NCI-H748 (cell line): ENCODE data around the gene SUMO1.
A peak's percentile ranks its signal among the peaks of the same experiment; 100 is the strongest.
"Not testable (repeated sequence)": the region's sequence is repeated elsewhere in the genome, so short reads cannot be mapped to it uniquely, and the experiment has no call there.

Experiments
- DNase-seq: peaks from one replicate; lab custom pipeline; 2025; ENCODE audit not compliant: unreplicated experiment; lab: John Stamatoyannopoulos, UW

The SUMO1 gene

DNA sequence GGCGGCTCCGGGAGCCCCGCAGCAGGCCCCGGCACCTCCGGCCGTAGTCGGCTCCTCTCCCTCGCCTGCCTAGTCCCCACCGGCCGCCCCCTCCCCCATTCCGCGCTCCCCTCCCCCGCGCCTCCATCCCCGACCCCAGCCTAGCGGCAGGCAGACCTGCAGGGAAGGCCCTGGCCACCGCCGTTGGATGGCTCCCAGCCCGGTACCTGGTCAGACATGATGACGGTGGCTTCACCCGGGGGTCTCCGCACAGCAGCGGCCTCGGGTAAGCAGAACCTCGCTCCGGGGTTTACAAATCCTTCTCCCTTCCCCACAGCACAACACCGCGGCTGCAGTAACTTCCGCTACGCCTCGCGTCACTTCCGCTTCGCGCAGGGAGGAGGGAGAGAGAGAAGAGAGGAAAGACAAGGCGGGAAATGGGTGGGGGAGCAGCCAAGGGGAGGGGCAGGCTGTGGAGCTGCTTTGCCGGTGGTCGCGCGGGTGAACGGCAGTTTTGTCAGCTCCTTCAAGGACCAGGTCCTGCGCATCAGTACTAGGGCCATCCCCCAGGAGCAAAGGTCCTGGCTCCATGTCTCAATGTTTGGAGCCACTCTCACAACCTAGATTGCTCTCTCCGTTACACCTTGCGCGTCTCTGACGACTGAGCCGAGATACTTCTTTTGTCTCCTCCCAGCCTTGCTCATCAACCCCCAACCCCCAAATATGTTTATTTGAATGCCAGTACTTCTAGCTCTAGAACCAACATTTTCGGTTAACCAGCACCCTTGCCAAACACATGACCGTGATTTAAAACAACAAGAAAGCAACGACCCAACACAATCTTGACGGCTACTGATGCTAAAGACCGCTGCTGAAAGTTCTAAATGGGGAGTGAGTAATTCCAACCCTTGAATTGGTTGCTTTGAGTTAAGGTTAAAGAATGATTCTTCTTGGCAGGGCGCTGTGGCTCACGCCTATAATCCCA, at the start of gene SUMO1:
Gene SUMO1, minus strand, starts transcription at position 364 of the 964 bp plus-strand sequence. Its CDS starts 146 bp downstream, at position 218.
- DNase-seq, result peak; percentile 98

DNA sequence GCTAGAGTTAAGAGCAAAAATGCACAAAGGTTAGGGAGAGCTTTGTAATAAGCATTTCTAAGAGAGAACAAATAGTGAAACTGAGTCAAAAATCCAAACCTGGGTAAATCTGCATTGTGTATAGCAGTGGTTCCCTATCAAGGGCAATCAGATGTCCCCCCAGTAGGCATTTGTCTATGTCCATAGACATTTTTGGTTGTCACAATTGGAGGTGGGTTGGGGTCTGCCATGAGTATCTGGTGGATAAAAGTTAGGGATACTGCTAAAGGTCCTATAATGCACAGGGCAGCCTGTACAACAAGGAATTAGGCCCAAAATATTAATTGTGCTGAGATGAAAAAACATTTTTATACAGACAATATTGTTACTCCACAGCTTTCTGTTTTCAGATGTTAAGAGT, 48.2 kb upstream of the SUMO1 start:
- DNase-seq, result no peak

DNA sequence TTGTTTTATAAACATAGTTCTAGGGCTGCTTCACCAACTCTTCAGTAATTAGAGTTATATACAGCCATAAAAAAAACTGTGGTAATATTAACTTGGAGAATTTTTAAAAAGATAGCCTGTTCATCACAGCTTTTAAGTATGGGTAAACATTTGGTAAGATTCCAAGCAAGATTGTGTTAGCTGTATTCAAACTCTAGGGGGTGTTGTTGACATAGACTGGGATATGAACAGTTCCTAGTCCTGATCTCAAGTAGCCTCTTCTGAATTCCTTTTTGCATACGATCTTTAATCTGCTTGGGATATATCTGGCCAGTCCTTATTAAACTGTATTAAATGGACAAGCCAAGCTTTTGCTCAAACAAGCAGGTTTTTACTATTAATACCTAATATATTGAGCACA, 40.5 kb upstream of the SUMO1 start:
- DNase-seq, result peak; percentile 31

DNA sequence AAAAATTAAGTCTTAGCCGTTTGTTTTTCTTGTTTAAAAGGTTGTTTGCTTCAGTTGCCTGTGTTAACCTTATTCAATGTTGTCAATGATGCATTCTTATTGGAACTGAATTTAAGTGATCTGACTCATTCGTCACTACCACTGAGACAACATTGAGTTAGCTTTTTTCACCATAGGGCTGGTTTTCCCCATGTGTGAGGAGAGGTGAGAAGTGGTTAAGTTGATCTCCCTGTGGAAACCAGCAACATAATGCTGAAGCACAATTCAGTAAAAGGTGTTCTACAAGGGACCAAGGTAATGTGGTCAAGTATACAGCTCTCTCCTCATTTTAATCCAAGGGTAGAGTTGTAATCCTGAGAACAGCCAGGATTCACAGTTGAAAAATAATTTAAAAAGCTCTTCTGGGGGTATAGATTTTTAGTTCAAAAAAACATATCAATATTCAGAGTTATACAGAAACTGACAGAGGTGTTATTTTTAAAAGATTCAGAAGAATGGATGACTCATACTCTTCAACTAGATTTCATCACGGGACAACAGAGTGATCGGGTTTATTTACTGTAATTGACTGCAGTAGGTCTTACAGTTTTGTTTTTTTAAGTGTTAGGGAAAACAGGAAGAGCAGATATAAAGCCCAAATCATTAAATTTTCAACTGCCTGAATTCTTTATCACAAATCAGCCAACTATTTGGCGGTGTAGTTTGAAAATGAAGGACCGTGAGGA, 39.8 kb upstream of the SUMO1 start:
- DNase-seq, result no peak

DNA sequence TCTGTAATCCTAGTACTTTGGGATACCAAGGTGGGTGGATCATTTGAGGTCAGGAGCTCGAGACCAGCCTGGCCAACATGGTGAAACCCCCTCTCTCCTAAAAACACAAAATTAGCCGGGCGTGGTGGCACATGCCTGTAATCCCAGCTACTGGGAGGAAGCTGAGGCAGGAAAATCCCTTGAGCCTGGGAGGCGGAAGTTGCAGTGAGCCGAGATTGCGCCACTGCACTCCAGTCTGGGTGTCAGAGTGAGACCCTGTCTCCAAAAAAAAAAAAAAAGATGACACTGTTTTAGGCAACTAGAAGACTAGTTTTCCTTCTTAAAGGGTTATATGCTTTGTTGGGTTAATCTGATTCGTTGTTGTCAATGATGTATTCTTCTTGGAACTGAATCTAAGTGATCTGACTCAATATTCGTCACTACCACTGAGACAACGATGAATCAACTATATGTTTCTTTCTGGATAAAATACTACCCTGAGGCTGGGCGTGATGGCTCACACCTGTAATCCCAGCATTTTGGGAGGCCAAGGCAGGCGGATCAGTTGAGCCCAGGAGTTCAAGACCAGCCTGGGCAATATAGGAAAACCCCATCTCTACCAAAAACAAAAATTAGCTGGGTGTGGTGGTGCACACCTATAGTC, 37.8 kb upstream of the SUMO1 start:
- DNase-seq, result not testable (repeated sequence)

DNA sequence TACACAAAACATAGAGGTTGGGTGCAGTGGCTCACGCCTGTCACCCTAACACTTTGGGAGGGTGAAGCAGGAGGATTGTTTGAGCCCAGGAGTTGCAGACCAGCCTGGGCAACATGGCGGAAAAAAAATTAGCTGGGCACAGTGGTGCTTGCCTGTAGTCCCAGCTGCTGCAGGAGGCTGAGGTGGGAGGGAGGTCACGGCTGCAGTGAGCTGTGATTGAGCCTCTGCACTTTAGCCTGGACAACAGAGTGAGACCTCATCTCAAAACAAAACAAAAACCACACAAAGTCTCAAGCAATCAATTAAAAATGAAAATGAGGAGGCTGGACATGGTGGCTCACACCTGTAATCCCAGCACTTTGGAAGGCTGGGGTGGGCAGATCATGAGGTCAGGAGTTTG, 32.1 kb upstream of the SUMO1 start:
- DNase-seq, result no peak

DNA sequence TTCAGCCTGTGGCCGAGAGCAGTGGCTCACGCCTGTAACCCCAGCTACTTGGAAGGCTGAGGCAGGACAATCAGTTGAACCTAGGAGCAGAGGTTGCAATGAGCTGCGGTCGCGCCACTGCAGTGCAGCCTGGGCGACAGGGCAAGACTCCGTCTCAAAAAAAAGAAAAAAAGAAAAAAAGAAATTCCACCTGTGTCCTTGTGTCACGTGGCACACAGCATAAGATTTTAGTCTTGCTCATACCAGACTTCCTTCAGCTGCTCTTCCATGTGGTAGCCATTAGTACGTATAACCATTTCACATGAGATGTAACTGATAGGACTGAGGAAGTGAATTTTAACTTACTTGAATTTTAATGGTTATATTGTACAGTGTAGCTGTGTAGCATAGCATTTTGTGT, 31.2 kb upstream of the SUMO1 start:
- DNase-seq, result no peak

DNA sequence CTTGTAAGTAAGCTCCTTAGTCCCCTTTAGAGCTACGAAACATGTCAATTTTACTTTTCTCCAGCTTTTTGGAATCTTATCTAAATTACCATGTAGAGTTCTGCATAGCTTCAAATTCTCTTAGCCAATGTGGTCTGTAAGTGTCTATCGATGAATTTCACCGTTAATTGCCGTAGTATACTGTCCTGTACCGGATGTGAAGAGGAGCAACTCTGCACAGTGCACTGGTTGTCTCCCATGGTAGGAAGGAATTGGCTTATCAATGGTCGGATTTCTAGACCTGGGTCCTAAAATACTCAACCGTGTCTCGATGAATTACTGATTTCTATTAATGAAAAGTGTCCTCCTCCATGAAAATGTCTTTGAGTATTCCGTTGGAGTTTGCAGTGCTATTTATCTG, 29.1 kb upstream of the SUMO1 start:
- peak; percentile 38 for DNase-seq

DNA sequence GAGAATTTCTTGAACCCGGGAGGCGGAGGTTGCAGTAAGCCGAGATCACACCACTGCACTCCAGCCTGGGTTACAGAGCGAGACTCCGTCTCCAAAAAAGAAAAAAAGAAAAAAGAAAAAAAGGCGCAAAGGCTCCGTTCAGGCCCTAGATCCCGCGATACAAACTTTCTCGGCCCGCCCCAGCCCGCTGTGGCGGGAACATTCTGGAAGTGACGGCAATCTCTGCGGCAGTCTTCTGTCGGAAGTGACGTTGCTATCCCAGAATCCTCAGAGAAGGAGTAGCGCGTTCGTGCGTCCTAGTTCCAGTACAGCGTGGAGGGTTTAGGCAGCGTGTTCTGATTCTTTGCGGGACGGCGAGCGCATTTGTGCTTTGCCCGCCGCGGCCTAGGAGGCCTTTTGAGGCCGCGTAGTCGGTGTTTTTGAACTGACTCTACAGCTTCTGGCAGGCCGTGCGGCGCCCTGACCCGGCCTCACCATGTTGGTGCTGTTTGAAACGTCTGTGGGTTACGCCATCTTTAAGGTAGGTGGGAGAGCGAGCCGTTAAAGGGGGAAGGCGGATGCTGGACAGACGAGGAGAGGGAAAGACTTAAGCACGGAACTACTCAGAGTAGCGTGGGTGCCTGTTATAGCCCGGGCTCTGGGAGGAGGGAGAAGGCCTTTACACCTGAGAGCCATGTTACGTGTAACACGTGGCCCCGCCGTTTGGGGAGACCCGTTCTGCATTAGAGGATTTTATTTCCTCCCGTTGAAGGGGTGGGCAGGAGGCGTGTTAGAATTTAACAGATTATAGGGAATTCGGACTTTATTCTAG, 27.3 kb upstream of the SUMO1 start, which contains the start of gene NOP58:
Gene NOP58, plus strand, starts transcription at position 297 of the 811 bp plus-strand sequence. Its CDS starts 179 bp downstream, at position 476.
- DNase-seq, result peak; percentile 99

DNA sequence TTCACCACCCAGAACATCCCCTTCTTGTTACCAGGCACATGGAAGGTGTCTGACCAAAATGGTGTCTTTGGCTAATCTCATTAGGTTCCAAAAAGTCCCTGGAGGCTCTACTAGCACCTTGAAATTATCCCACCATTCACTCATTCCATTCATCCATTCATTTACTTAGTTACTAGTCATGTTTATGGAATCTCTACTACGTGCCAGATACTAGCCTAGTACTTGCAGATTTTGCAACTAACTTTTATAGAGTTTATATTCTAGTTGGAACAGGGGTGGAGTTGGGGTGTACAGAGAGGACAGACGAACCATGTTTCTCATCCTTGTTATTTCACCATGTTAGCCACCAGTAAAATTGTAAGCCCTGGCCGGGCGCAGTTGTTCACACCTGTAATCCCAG, 23.1 kb upstream of the SUMO1 start:
- DNase-seq, result no peak

DNA sequence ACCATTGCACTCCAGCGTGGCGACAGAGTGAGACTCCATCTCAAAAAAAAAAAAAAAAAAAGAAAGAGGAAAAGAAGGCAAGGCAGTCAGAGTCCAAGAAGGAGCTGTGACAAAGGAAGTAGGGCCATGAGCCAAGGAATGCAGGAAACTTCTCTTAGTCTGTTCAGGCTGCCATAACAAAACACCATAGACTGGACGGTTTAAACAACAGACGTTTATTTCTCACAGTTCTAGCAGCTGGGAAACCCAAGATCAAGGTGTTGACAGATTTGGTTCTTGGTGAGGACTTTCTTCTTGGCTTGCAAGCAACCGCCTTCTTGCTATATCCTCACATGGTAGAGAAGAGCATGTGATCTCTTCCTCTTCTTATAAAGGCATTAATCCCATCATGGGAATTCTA, 13.1 kb upstream of the SUMO1 start:
- DNase-seq, result no peak

DNA sequence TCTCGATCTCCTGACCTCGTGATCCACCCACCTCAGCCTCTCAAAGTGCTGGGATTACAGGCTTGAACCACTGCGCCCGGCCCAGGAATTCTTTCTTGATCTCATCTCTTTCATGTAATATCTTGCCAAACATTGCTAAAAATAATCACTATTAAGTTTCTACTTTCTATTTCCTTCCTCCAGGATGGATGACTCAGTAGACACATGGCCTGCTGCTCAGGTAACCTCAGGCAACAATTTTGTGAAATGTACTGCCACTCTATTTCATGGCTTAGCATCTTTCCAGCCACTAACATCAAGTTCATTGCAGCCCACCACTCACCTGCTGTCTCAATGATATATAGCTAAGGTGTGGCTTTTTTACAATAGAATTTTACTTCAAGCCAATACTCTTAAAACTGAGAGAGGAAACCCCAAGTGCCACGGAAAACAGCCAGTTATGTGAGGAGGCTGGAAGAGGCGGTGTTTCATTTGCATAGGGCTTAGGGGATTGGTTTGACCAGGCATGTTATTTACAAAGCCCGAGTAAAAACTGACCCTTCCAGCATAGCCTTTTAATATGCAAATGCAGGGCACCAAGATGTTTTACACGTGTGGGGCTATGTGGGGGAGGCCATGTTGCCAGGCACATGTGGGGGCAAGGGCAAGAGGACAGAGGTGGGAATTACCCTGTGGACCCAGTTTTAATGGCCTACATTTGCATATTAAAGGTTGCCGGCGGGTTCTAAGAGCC, 11.3 kb upstream of the SUMO1 start:
- DNase-seq, result no peak

DNA sequence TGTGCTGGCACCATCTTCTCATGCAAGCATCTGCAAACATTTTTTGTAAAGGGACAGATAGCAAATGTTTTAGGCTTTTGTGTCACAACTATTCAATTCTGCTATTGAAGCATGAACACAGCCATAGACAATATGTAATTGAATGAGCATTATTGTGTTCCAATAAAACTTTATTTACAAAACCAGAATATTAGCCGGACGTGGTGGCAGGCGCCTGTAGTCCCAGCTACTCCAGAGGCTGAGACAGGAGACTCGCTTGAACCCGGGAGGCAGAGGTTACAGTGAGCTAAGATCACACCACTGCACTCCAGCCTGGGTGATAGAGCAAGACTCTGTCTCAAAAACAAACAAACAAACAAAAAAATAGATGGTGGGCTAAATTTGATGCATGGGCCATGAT, 9.3 kb upstream of the SUMO1 start:
- not testable (repeated sequence) for DNase-seq

DNA sequence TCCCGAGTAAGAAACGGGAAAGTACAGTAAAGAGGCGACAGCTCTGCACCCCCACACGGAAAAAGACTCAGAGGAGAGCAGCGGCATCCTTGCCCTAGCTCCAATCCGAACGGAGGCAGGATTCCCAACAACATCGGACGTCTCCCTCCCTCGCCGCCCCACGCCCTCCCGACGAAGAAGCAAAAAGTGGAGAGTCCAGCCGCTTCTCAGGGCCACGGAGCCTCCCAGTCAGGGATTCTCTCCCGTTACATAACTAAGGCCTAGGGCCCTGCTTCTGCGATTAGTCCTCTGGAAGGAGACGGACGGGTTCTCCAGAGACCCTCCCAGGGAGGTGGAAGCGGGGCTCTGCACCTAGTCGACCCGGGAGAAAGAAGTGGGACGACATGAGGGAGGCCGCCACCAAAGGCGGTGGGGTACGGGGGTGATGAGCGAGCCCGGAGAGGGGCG, 587 bp downstream of the SUMO1 start:
- DNase-seq, result peak; percentile 73

DNA sequence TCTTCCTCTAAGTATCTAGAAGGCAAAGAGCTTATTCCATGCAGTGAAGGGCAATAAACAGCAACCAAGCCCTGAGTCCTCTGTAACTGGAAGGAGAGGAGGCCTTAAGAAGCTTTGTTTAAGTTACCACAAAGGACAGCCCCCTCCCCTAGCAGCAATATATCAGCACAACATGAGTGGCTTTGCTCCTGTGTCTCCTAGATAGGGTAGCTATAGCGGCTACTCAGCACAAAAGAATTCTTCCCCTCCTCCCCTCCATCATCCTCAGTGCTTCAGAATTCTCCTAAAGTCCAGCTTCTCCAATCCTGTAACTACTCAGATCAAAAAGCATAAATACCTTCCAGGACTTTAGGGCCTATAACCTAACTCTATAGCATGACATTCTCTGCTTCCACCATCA, 16.5 kb downstream of the SUMO1 start:
- no peak for DNase-seq

DNA sequence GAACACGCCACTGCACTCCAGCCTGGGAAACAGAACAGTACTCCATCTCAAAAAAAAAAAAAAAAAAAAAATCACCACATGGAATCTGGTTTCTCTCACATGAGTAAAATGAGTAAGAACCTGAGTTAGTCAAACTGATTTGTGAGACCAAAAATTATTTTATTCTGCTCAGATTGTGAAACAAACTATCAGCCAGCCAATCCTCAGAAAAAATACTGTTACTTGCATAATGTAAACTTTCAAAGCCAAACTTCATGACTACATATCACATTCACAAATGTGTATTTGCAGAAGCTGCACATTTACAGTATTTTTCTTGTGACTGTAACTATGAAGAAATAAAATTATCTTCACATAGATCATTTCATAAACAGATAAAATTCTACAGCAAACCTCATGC, 23.2 kb downstream of the SUMO1 start:
- DNase-seq, result no peak

DNA sequence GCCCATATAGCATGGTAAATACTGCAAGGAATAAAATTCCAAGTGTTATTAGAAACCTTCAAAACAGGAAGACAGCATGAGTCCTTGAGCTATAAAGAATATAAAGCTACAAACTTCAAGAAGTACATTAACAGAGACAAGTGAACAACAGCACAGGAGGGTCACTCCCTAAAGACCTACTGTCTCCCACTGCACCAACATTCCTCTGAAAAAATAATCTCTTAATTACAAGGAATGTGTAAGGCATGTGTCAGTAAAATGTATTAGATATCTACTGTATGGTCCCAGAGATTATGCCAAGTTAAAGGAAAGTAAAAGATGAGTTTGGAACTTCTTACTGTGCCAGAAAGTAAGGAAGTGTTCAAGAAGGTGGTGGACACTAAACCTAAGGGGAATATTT, 29.9 kb downstream of the SUMO1 start:
- DNase-seq, result no peak

DNA sequence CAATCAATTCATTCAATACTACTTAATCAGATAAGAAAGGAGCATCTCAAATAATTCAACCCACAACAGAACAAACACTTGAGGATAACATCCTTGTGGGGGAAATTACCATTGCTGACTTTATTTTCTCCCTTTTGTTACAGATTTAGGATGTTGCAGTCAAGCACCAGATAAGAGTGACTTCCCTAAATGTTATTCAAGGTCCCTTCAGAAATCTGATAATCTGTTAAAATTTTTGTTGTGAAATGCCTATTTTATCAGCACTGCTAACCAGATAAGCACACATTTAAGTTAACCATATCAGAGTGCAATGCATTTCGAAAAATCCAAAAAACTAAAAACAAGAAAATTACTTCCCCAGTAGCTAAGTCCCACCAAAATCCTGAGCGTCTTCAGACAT, 33.5 kb downstream of the SUMO1 start:
- DNase-seq, result no peak

DNA sequence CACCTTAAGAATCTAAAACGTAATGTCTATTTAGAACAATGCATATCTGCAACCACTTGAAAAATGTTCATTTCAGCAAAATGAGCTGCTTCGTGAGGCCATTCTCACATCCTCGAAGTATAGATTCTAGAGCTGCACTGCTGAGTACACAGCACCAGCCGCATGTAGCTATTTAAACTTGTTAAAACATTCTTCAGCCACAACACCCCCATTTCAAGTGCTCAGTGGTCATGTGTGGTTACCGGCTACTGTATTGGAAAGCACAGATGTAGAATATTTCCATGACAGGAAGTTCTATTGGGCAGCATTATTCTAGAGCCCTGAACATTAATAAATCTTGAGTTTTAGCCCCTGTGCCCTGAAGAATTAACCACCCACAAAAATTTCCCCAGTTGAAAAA, 35.0 kb downstream of the SUMO1 start:
- DNase-seq, result no peak
